Trophoblast cell (in vitro differentiated cells and primary cell): ENCODE results near the gene PRKAR1B.

Source experiments
- DNase-seq, 2 donors: peaks; one replicate each; pipeline ENCODE4 v3.0.0-alpha.2; 2016
- H2AFZ ChIP-seq: 2 replicates; pipeline ENCODE4 v1.6.1; 2013; ENCODE audit warnings: low read length, moderate library complexity, mild to moderate bottlenecking; ENCODE audit not compliant: insufficient read depth, poor library complexity
- H2AK5ac ChIP-seq: 2 replicates; pipeline ENCODE4 v1.6.1; 2013; ENCODE audit warnings: mild to moderate bottlenecking, low read length
- H2BK120ac ChIP-seq: 2 replicates; pipeline ENCODE4 v1.6.1; 2013; ENCODE audit warnings: low read length, mild to moderate bottlenecking, moderate library complexity; ENCODE audit not compliant: insufficient read depth, poor library complexity
- H2BK12ac ChIP-seq: 2 replicates; pipeline ENCODE4 v1.6.1; 2013; ENCODE audit warnings: mild to moderate bottlenecking, low read length, moderate library complexity
- H2BK5ac ChIP-seq: 2 replicates; pipeline ENCODE4 v1.6.1; 2013; ENCODE audit warnings: low read length, low read depth, moderate library complexity, mild to moderate bottlenecking; ENCODE audit not compliant: poor library complexity
- H3K14ac ChIP-seq: 2 replicates; pipeline ENCODE4 v1.6.1; 2013; ENCODE audit warnings: mild to moderate bottlenecking, low read length
- H3K18ac ChIP-seq: 2 replicates; pipeline ENCODE4 v1.6.1; 2013; ENCODE audit warnings: mild to moderate bottlenecking, low read length
- H3K23ac ChIP-seq: 2 replicates; pipeline ENCODE4 v1.6.1; 2013; ENCODE audit warnings: low read length
- H3K27ac ChIP-seq: 2 replicates; pipeline ENCODE4 v1.5.1; 2013; ENCODE audit warnings: low read depth, mild to moderate bottlenecking, inconsistent platforms, low read length, moderate library complexity
- H3K27me3 ChIP-seq: 2 replicates; pipeline ENCODE4 v1.6.1; 2013; ENCODE audit warnings: inconsistent platforms, mild to moderate bottlenecking, low read length, moderate library complexity; ENCODE audit not compliant: insufficient read depth
- H3K36me3 ChIP-seq, 2 experiments: 1 replicate in 1 of 2; 2 replicates in 1 of 2; pipeline ENCODE4 v1.6.1; 2013; ENCODE audit warnings: low read length in 2 of 2, mild to moderate bottlenecking in 2 of 2, moderate library complexity in 1 of 2; ENCODE audit not compliant: insufficient read depth in 2 of 2, control insufficient read depth in 1 of 2
- H3K4ac ChIP-seq: 2 replicates; pipeline ENCODE4 v1.6.1; 2013; ENCODE audit warnings: low read depth, mild to moderate bottlenecking, low read length, moderate library complexity
- H3K4me1 ChIP-seq, 2 experiments: 1 replicate in 1 of 2; 2 replicates in 1 of 2; pipeline ENCODE4 v1.6.1; 2013; ENCODE audit warnings: low read length in 2 of 2, mild to moderate bottlenecking in 2 of 2, moderate library complexity in 1 of 2; ENCODE audit not compliant: insufficient read depth in 2 of 2, control insufficient read depth in 1 of 2
- H3K4me2 ChIP-seq: 2 replicates; pipeline ENCODE4 v1.6.1; 2013; ENCODE audit warnings: inconsistent platforms, mild to moderate bottlenecking, low read length, moderate library complexity
- H3K4me3 ChIP-seq: 2 replicates; pipeline ENCODE4 v1.5.1; 2013; ENCODE audit warnings: mild to moderate bottlenecking, low read depth, low read length, inconsistent platforms
- H3K79me1 ChIP-seq: one replicate; pipeline ENCODE4 v1.6.1; 2013; ENCODE audit warnings: low read length
- H3K79me2 ChIP-seq: 2 replicates; pipeline ENCODE4 v1.6.1; 2013; ENCODE audit warnings: low read length, mild to moderate bottlenecking; ENCODE audit not compliant: control insufficient read depth, insufficient read depth, poor library complexity
- H3K9ac ChIP-seq: 2 replicates; pipeline ENCODE4 v1.6.1; 2013; ENCODE audit warnings: mild to moderate bottlenecking, low read length
- H3K9me3 ChIP-seq: 2 replicates; pipeline ENCODE4 v1.6.1; 2013; ENCODE audit warnings: low read depth, mild to moderate bottlenecking, control low read depth, inconsistent platforms, low read length; ENCODE audit not compliant: insufficient read depth
- H4K12ac ChIP-seq: 2 replicates; pipeline ENCODE4 v1.6.1; 2013; ENCODE audit warnings: low read depth, mild to moderate bottlenecking, low read length, moderate library complexity
- H4K8ac ChIP-seq: 2 replicates; pipeline ENCODE4 v1.6.1; 2013; ENCODE audit warnings: low read depth, mild to moderate bottlenecking, low read length, moderate library complexity
- H4K91ac ChIP-seq: one replicate; pipeline ENCODE4 v1.6.1; 2013; ENCODE audit warnings: low read depth, mild to moderate bottlenecking, low read length, moderate library complexity
- WGBS: extraction: QIAGEN DNeasy Blood & Tissue Kit; methylation state at CpG from one replicate; pipeline ENCODE4 v1.1.7; 2013; ENCODE audit warnings: missing lambda C conversion rate; ENCODE audit not compliant: insufficient read length, insufficient coverage; ENCODE audit errors: extremely low coverage; 5-methylcytosine and 5-hydroxymethylcytosine counted together

Gene PRKAR1B

DNA sequence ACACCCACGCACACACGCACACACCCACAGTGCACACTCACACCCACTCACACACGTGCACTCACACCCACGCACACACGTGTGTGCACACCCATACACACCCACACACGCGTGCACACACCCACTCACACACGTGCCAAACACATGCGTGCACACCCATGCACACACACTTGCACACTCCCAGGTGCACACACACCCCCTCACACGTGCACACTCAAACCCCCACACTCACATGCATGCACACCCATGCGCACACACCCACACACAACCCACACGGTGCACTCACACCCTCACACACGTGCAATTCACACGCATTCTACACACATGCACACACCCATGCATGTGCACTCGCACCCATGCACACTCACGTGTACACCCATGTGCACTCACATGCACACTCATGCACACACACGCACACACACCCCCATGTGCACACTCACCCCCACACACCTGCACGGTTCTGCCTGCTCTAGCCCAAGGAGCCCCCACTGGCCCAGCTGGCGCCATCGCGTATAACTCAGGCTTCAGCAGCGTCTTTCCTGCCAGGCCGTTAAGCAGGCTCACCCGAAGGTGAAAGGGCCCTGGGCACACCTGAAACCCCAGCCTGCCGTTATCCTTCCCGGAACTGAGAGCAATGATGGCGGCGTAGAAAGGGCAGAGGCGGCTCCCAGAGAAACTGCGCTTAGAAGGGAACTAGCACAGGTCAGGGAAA lies 143.5 kb downstream of the PRKAR1B start:
- Histone ChIP-seq H3K4ac (no peak overlapping the region), H3K79me1 (peaks cover 2% of the 10 kb centered on the region), H4K91ac (no peak overlapping the region), H3K36me3 (no peaks in the 10 kb centered on the region), H4K12ac (no peak overlapping the region), H2AFZ (no peak overlapping the region), H2AK5ac (no peak overlapping the region), H3K79me2 (peaks cover 3% of the 10 kb centered on the region), H2BK5ac (no peak overlapping the region), H3K4me3 (peak overlapping the region; percentile 64), H3K4me2 (no peak overlapping the region), H3K23ac (no peak overlapping the region), H2BK120ac (no peak overlapping the region), H4K8ac (no peak overlapping the region), H3K14ac (no peak overlapping the region), H3K9me3 (peaks cover 17% of the 10 kb centered on the region), H3K27ac (no peak overlapping the region), H2BK12ac (no peak overlapping the region), H3K4me1 (peaks cover 10 to 12% of the 10 kb centered on the region in 2 experiments), H3K9ac (no peak overlapping the region), H3K27me3 (no peaks in the 10 kb centered on the region), H3K18ac (no peak overlapping the region)
- DNase-seq, result no peak
- no CpG with 5 or more reads among the region's 30 CpGs for WGBS

DNA sequence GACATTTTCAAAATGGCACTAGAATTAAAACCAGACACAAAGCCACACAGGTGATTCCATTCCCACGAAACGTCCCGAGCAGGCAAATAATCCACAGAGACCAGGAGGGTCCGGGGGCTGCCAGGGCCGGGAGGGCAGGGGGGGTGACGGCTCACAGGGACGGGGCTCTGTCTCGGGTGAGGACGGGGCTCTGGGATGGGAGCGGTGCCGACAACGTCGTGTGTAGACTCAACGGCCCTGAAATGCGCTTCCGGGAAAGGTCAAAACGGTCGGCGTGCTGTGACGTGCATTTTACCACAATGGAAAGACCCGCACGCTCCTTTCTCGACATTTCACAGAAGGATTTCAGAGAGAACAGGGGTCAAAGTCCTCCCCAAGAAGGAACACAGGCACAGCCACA lies 144.2 kb downstream of the PRKAR1B start:
- no peak for DNase-seq
- H2BK5ac ChIP-seq, result no peak overlapping the region
- no peak overlapping the region for H3K4ac ChIP-seq
- H4K12ac ChIP-seq, result no peak overlapping the region
- peak overlapping the region; percentile 64 for H3K4me3 ChIP-seq
- WGBS, result no CpG with 5 or more reads among the region's 23 CpGs
- H2AK5ac ChIP-seq, result no peak overlapping the region
- H3K4me1 ChIP-seq, result peaks cover 8% of the 10 kb centered on the region in 2 experiments
- H3K23ac ChIP-seq, result no peak overlapping the region
- peaks cover 3% of the 10 kb centered on the region for H3K79me2 ChIP-seq
- H3K9me3 ChIP-seq, result peaks cover 13% of the 10 kb centered on the region
- H3K9ac ChIP-seq, result no peak overlapping the region
- no peak overlapping the region for H2AFZ ChIP-seq
- no peak overlapping the region for H3K4me2 ChIP-seq
- H2BK12ac ChIP-seq, result no peak overlapping the region
- H3K79me1 ChIP-seq, result peaks cover under 1% of the 10 kb centered on the region
- no peak overlapping the region for H4K91ac ChIP-seq
- H2BK120ac ChIP-seq, result no peak overlapping the region
- H3K14ac ChIP-seq, result no peak overlapping the region
- H3K36me3 ChIP-seq, result no peaks in the 10 kb centered on the region
- no peaks in the 10 kb centered on the region for H3K27me3 ChIP-seq
- no peak overlapping the region for H3K18ac ChIP-seq
- no peak overlapping the region for H3K27ac ChIP-seq
- H4K8ac ChIP-seq, result no peak overlapping the region

GRCh38 chr7:582081-582835 lies 144.8 kb downstream of the PRKAR1B start:
- Histone ChIP-seq H2BK12ac (no peak overlapping the region), H2AFZ (no peak overlapping the region)

GRCh38 chr7:578386-578785 lies 148.7 kb downstream of the PRKAR1B start:
- no peak overlapping the region for H4K91ac ChIP-seq
- H3K9ac ChIP-seq, result no peak overlapping the region
- H3K36me3 ChIP-seq, result no peaks in the 10 kb centered on the region
- H2AK5ac ChIP-seq, result no peak overlapping the region
- H3K23ac ChIP-seq, result no peak overlapping the region
- H2BK120ac ChIP-seq, result no peak overlapping the region
- H3K4me1 ChIP-seq, result no peaks in the 10 kb centered on the region
- no peak overlapping the region for H2BK5ac ChIP-seq
- H3K4me2 ChIP-seq, result no peak overlapping the region
- no peak overlapping the region for H4K8ac ChIP-seq
- H3K79me1 ChIP-seq, result no peaks in the 10 kb centered on the region
- no peak overlapping the region for H3K27ac ChIP-seq
- no peak overlapping the region for H2BK12ac ChIP-seq
- no CpG with 5 or more reads among the region's 16 CpGs for WGBS
- H3K18ac ChIP-seq, result no peak overlapping the region
- peaks cover 7% of the 10 kb centered on the region for H3K9me3 ChIP-seq
- no peak overlapping the region for H3K4me3 ChIP-seq
- H3K4ac ChIP-seq, result no peak overlapping the region
- no peaks in the 10 kb centered on the region for H3K27me3 ChIP-seq
- no peak overlapping the region for H4K12ac ChIP-seq
- no peaks in the 10 kb centered on the region for H3K79me2 ChIP-seq
- H3K14ac ChIP-seq, result no peak overlapping the region
- H2AFZ ChIP-seq, result no peak overlapping the region
- DNase-seq, result no peak

More at GRCh38 chr7:582081-582835, 144.8 kb downstream of the PRKAR1B start:
- no peak for DNase-seq
- H3K79me1 ChIP-seq, result no peaks in the 10 kb centered on the region
- no peak overlapping the region for H2BK120ac ChIP-seq
- H3K9ac ChIP-seq, result no peak overlapping the region
- H3K36me3 ChIP-seq, result no peaks in the 10 kb centered on the region
- H3K27me3 ChIP-seq, result no peaks in the 10 kb centered on the region
- no peak overlapping the region for H3K4me3 ChIP-seq
- H2BK5ac ChIP-seq, result no peak overlapping the region
- peaks cover 2 to 3% of the 10 kb centered on the region in 2 experiments for H3K4me1 ChIP-seq
- no CpG with 5 or more reads among the region's 43 CpGs for WGBS
- H3K23ac ChIP-seq, result no peak overlapping the region
- peaks cover 14% of the 10 kb centered on the region for H3K9me3 ChIP-seq
- no peak overlapping the region for H2AK5ac ChIP-seq
- H3K4ac ChIP-seq, result no peak overlapping the region
- H3K18ac ChIP-seq, result no peak overlapping the region
- H3K14ac ChIP-seq, result no peak overlapping the region
- no peak overlapping the region for H4K8ac ChIP-seq
- no peak overlapping the region for H4K91ac ChIP-seq
- no peak overlapping the region for H4K12ac ChIP-seq
- H3K4me2 ChIP-seq, result no peak overlapping the region
- peaks cover under 1% of the 10 kb centered on the region for H3K79me2 ChIP-seq
- H3K27ac ChIP-seq, result no peak overlapping the region
